Measurements from ENCODE around the gene BMAL1. TPM values are rescaled to one million over a fixed set of nuclear protein-coding genes. Genes with fewer than 3 reads are reported as not detected.

BMAL1 gene
- total RNA-seq, 3 donors from 2014 or later (not counting 1 experiment from before 2014, with no cell fraction given) = 142 to 162 (median 145) TPM

DNA sequence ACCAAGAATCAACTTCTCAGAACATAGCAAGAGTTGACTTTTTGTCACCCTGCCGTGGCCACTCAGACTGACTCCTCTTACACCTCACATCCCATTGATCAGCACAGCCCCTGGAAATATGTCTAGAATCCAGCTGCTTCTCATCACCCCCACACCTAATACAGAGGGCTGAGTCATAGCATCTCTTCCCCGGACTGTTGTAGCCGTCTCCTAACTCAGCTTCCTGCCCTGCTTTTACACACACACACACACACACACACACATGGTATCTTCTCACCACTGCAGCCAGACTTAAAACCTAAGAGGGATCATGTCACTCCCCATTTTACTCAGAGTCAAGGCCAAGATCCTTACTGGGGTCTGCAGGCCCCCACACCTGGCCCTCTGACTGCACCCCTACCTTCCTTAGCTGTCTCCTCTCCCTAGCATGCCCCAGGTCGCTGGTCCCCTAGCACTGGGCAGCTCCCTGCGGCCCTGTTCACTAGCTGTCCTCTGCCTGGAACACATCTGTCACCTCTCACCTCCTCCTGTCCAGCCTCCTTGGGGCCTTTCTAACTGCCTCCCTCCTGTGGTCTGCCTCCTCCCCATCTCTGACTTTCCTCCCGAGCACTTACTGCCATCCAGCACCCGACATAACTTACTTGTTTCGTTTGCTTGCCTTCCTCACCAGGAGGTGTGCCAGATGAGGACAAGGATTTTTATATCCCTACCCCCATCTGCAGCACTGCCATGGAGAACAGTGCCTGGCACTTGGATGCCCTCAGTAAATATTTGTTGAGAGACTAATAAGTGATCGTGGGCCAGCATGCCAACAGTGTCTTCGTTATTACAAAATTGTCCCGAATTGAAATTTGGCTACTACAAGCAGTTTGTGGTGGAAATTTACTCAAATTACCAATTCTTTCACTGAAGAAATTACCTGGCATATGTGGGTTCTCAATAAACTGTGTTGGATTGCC, 61.9 kb downstream of the BMAL1 start:
- H3K27ac Mint-ChIP-seq = peak overlapping the region; percentile 88 to 91
- H3K4me1 Mint-ChIP-seq = peaks cover 77 to 83% of the 10 kb centered on the region in 2 donors
- H3K9me3 ChIP-seq (ENCODE audit: control insufficient read depth, insufficient read depth, low read length) = no peaks in the 10 kb centered on the region
- ATAC-seq = peak; percentile 55 to 72 (median 68)
- 70% methylated on average over 11 of the region's 11 CpGs for WGBS (ENCODE audit: insufficient coverage)
- no peaks in the 10 kb centered on the region for H3K27me3 Mint-ChIP-seq (ENCODE audit: low read depth in 2 of 2)
- H3K4me3 ChIP-seq (ENCODE audit: low read length) = no peak overlapping the region
- H3K4me1 ChIP-seq (ENCODE audit: control insufficient read depth, insufficient read depth, low read length) = peaks cover 23% of the 10 kb centered on the region
- peak overlapping the region; percentile 52 for H3K27ac ChIP-seq (ENCODE audit: low read length)
- peak in 1 of 2 donors; percentile 55 for DNase-seq
- H3K36me3 ChIP-seq (ENCODE audit: control insufficient read depth, insufficient read depth, low read length) = no peaks in the 10 kb centered on the region
- H3K9me3 Mint-ChIP-seq = no peaks in the 10 kb centered on the region
- TF ChIP-seq, protein P1, sequence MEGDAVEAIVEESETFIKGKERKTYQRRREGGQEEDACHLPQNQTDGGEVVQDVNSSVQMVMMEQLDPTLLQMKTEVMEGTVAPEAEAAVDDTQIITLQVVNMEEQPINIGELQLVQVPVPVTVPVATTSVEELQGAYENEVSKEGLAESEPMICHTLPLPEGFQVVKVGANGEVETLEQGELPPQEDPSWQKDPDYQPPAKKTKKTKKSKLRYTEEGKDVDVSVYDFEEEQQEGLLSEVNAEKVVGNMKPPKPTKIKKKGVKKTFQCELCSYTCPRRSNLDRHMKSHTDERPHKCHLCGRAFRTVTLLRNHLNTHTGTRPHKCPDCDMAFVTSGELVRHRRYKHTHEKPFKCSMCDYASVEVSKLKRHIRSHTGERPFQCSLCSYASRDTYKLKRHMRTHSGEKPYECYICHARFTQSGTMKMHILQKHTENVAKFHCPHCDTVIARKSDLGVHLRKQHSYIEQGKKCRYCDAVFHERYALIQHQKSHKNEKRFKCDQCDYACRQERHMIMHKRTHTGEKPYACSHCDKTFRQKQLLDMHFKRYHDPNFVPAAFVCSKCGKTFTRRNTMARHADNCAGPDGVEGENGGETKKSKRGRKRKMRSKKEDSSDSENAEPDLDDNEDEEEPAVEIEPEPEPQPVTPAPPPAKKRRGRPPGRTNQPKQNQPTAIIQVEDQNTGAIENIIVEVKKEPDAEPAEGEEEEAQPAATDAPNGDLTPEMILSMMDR (IDR thresholded peaks at IDR 0.05) = no peak
- H3K27me3 ChIP-seq (ENCODE audit: control insufficient read depth, insufficient read depth, low read length) = no peaks in the 10 kb centered on the region
- peak overlapping the region; percentile 57 for H3K4me3 Mint-ChIP-seq
- intact Hi-C loops (cut with micrococcal nuclease) = no loop called here
- no peaks in the 10 kb centered on the region for H3K36me3 Mint-ChIP-seq

DNA sequence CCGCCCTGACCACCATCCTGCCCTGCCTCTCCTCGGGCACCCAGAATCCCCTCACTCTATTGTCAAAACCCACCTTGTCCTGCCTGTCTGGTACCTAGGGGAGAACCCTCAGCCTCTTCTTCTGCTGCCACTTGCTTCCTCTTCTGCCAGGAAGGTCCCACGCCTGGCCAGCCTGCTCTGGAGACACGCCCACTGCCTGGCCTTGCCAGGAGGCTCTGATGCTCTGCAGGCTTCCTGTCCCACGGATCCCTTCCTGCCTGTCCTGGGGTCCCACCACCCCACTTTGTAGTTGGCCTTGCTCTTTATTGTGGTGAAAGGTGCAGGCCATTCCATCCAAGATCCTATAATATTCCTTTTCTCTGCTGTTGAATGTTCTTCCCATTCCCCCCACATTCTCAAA, 63.4 kb downstream of the BMAL1 start:
- Histone ChIP-seq H3K27me3 (ENCODE audit: control insufficient read depth, insufficient read depth, low read length) (no peaks in the 10 kb centered on the region), H3K9me3 (ENCODE audit: control insufficient read depth, insufficient read depth, low read length) (no peaks in the 10 kb centered on the region), H3K27ac (ENCODE audit: low read length) (no peak overlapping the region), H3K4me1 (ENCODE audit: control insufficient read depth, insufficient read depth, low read length) (peaks cover 19% of the 10 kb centered on the region), H3K36me3 (ENCODE audit: control insufficient read depth, insufficient read depth, low read length) (no peaks in the 10 kb centered on the region), H3K4me3 (ENCODE audit: low read length) (no peak overlapping the region)
- peak overlapping the region; percentile 47 for H3K4me3 Mint-ChIP-seq
- H3K4me1 Mint-ChIP-seq = peaks cover 81 to 87% of the 10 kb centered on the region in 2 donors
- intact Hi-C loops (cut with micrococcal nuclease) = no loop called here
- DNase-seq (no peak), ATAC-seq (no peak)
- WGBS (ENCODE audit: insufficient coverage) = 61% methylated on average over 5 of the region's 5 CpGs
- TF ChIP-seq, protein P1 (IDR thresholded peaks at IDR 0.05) = no peak
- no peaks in the 10 kb centered on the region for H3K36me3 Mint-ChIP-seq
- H3K27me3 Mint-ChIP-seq (ENCODE audit: low read depth in 2 of 2) = no peaks in the 10 kb centered on the region
- no peaks in the 10 kb centered on the region for H3K9me3 Mint-ChIP-seq
- peak overlapping the region; percentile 88 to 91 for H3K27ac Mint-ChIP-seq

DNA sequence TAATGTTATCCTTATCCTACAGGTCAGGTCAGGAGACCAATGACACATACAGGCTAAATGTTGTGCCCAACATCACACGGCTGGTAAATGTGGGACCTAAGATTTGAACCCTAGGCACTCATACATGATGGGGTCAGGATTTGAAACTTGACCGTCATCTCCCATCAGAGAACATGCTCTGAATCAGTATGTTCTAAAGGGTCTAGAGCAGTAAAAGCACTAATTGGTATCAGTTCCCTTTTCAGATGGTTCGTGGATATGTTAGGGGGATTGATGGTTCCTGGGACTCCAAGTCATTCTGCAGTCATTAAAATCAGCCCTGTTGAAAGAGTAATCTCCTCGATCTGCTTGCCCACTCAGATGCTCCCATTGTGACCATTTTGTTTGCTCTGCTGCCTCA, 65.5 kb downstream of the BMAL1 start:
- Histone ChIP-seq H3K27ac (ENCODE audit: low read length) (no peak overlapping the region), H3K9me3 (ENCODE audit: control insufficient read depth, insufficient read depth, low read length) (no peaks in the 10 kb centered on the region), H3K36me3 (ENCODE audit: control insufficient read depth, insufficient read depth, low read length) (no peaks in the 10 kb centered on the region), H3K4me1 (ENCODE audit: control insufficient read depth, insufficient read depth, low read length) (peaks cover 26% of the 10 kb centered on the region), H3K4me3 (ENCODE audit: low read length) (no peak overlapping the region), H3K27me3 (ENCODE audit: control insufficient read depth, insufficient read depth, low read length) (no peaks in the 10 kb centered on the region)
- no peaks in the 10 kb centered on the region for H3K36me3 Mint-ChIP-seq
- H3K9me3 Mint-ChIP-seq = no peaks in the 10 kb centered on the region
- H3K27ac Mint-ChIP-seq = peak overlapping the region; percentile 1 to 49
- H3K27me3 Mint-ChIP-seq (ENCODE audit: low read depth in 2 of 2) = no peaks in the 10 kb centered on the region
- DNase-seq = no peak
- H3K4me3 Mint-ChIP-seq = no peak overlapping the region
- TF ChIP-seq, protein P1 (IDR thresholded peaks at IDR 0.05) = no peak
- no peak for ATAC-seq
- WGBS (ENCODE audit: insufficient coverage) = 82% methylated on average over 4 of the region's 4 CpGs
- intact Hi-C loops (cut with micrococcal nuclease) = no loop called here
- peaks cover 92 to 95% of the 10 kb centered on the region in 2 donors for H3K4me1 Mint-ChIP-seq

Measured in natural killer cell (primary cell).